Keratinocyte (primary cell): ENCODE results near the gene PCK1. TPM values are rescaled to one million over a fixed set of nuclear protein-coding genes. Genes with fewer than 3 reads are reported as not detected.

Experiments
- DNase-seq: peaks from one replicate; pipeline ENCODE4 v3.0.0-alpha.2; 2011; ENCODE audit warnings: low read depth, missing footprints, low spot score
- FAIRE-seq: peaks from 2 replicates; lab custom pipeline; 2011; peaks lifted over from hg19 to GRCh38; lab: Jason Lieb, UNC
- H2AFZ ChIP-seq: 2 replicates; pipeline ENCODE4 v1.6.0; 2012; ENCODE audit warnings: low read length, control low read depth, inconsistent platforms; ENCODE audit not compliant: control insufficient read depth
- H3K27ac ChIP-seq: 2 replicates; pipeline ENCODE4 v1.5.1; 2011; ENCODE audit warnings: low read length; ENCODE audit not compliant: control insufficient read depth, insufficient read depth
- H3K27me3 ChIP-seq: 3 replicates; pipeline ENCODE4 v1.6.0; 2011; ENCODE audit warnings: low read length; ENCODE audit not compliant: control insufficient read depth, insufficient read depth; ENCODE audit errors: extremely low read depth
- H3K36me3 ChIP-seq, 2 experiments: 2 replicates in 1 of 2; 3 replicates in 1 of 2; pipeline ENCODE4 v1.5.1; 2011; ENCODE audit warnings: low read length in 2 of 2, mild to moderate bottlenecking in 1 of 2; ENCODE audit not compliant: control insufficient read depth in 2 of 2, insufficient read depth in 2 of 2; ENCODE audit errors: extremely low read depth in 1 of 2
- H3K4me1 ChIP-seq: 3 replicates; pipeline ENCODE4 v1.5.1; 2011; ENCODE audit warnings: low read length; ENCODE audit not compliant: control insufficient read depth, insufficient read depth; ENCODE audit errors: extremely low read depth
- H3K4me2 ChIP-seq: 3 replicates; pipeline ENCODE4 v1.6.0; 2011; ENCODE audit warnings: low read depth, low read length; ENCODE audit not compliant: control insufficient read depth, insufficient read depth; ENCODE audit errors: extremely low read depth
- H3K4me3 ChIP-seq, 3 experiments: fragments of 200-600 bp in 1 of 3; sonication (generic) in 1 of 3; 2 replicates in 2 of 3; 3 replicates in 1 of 3; pipeline ENCODE4 v1.5.1; 2011 to 2016; ENCODE audit warnings: low read length in 3 of 3, mild to moderate bottlenecking in 3 of 3, control low read depth in 2 of 3, inconsistent platforms in 1 of 3, low read depth in 1 of 3, mixed read lengths in 1 of 3, mixed run types in 1 of 3, moderate library complexity in 1 of 3; ENCODE audit not compliant: control insufficient read depth in 2 of 3, insufficient read depth in 2 of 3; ENCODE audit errors: extremely low read depth in 1 of 3
- H3K79me2 ChIP-seq: 2 replicates; pipeline ENCODE4 v1.6.0; 2012; ENCODE audit warnings: low read length; ENCODE audit not compliant: control insufficient read depth, insufficient read depth
- H3K9ac ChIP-seq: 3 replicates; pipeline ENCODE4 v1.6.0; 2011; ENCODE audit warnings: low read length; ENCODE audit not compliant: control insufficient read depth, insufficient read depth; ENCODE audit errors: extremely low read depth
- H3K9me1 ChIP-seq: 3 replicates; pipeline ENCODE4 v1.6.0; 2011; ENCODE audit warnings: low read length; ENCODE audit not compliant: control insufficient read depth, insufficient read depth; ENCODE audit errors: extremely low read depth
- H3K9me3 ChIP-seq: 2 replicates; pipeline ENCODE4 v1.5.1; 2012; ENCODE audit warnings: low read depth, low read length; ENCODE audit not compliant: control insufficient read depth
- H4K20me1 ChIP-seq: 3 replicates; pipeline ENCODE4 v1.6.0; 2011; ENCODE audit warnings: low read length; ENCODE audit not compliant: control insufficient read depth, insufficient read depth; ENCODE audit errors: extremely low read depth
- EZH2 ChIP-seq: IDR thresholded peaks from one replicate; pipeline ENCODE4 v1.6.1; 2012; ENCODE audit warnings: inconsistent platforms, mild to moderate bottlenecking, low read length, moderate library complexity
- dilution Hi-C: fragments of 300-500 bp; cut with MboI; formaldehyde crosslinking; loops from one replicate; pipeline ENCODE4 v1.7.0; 2020; ENCODE audit warnings: low sequenced_read_pairs; ENCODE audit not compliant: extremely low pct_ligation_motif_present
- polyA plus RNA-seq, 5 experiments: library from polyadenylated mRNA; depleted of rRNA in 3 of 5; stranded (reverse) in 3 of 5; stranded (forward) in 1 of 5; unstranded in 1 of 5; fragments of >200 nt; gene quantifications; 1 replicate in 1 of 5; 2 replicates in 3 of 5; 3 replicates in 1 of 5; pipeline versions ENCODE4 v1.2.1 to v1.2.3, GENCODE V29; 2011 to 2012; ENCODE audit warnings: missing spikeins in 2 of 5, low read depth in 1 of 5, low replicate concordance in 1 of 5
- TF ChIP-seq, protein P1 (sequence below), 3 experiments: IDR thresholded peaks in 1 of 3; conservative IDR thresholded peaks in 1 of 3; optimal IDR thresholded peaks in 1 of 3; 2 replicates in 2 of 3; 3 replicates in 1 of 3; pipeline versions ENCODE3 to v1.5.1; 2011; ENCODE audit warnings: low read length in 3 of 3, mild to moderate bottlenecking in 3 of 3, moderate library complexity in 2 of 3, control low read depth in 1 of 3, inconsistent platforms in 1 of 3; ENCODE audit not compliant: insufficient read depth in 2 of 3; ENCODE audit errors: extremely low read depth in 1 of 3

PCK1 gene
- polyA plus RNA-seq, 1 donor (not counting 4 experiments of a cell fraction or from before 2014, with no cell fraction given): not detected

DNA sequence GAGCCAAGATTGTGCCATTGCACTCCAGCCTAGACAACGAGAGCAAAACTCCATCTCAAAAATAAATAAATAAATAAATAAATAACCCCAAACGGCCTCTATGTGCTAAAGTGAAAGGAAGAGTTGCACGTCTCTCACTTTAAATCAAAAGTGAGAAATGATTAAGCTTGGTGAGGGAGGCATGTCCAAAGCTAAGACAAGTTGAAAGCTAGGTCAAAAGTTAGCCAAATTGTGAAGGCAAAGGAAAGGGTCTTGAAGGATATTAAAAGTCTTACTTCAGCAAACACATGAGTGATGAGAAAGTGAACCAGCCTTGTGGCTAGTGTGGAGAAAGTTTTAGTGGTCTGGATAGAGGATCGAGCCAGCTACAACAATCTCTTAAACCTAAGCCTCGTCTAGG is 45.0 kb downstream of the PCK1 start:
- H3K27ac ChIP-seq: no peak overlapping the region
- H3K36me3 ChIP-seq: no peaks in the 10 kb centered on the region
- H3K9me1 ChIP-seq: no peaks in the 10 kb centered on the region
- no peak for FAIRE-seq
- H3K79me2 ChIP-seq: no peaks in the 10 kb centered on the region
- H3K9me3 ChIP-seq: no peaks in the 10 kb centered on the region
- dilution Hi-C loops: loop anchor here (25.0 kb wide), 1 partner anchor 581 kb away; no protein-coding TSS in a partner anchor
- H4K20me1 ChIP-seq: no peaks in the 10 kb centered on the region
- H3K4me3 ChIP-seq: no peak overlapping the region
- no peak overlapping the region for H3K4me2 ChIP-seq
- H3K9ac ChIP-seq: no peak overlapping the region
- no peak for DNase-seq
- peaks cover 2% of the 10 kb centered on the region for H3K4me1 ChIP-seq
- no peak for TF ChIP-seq EZH2
- TF ChIP-seq, protein P1, sequence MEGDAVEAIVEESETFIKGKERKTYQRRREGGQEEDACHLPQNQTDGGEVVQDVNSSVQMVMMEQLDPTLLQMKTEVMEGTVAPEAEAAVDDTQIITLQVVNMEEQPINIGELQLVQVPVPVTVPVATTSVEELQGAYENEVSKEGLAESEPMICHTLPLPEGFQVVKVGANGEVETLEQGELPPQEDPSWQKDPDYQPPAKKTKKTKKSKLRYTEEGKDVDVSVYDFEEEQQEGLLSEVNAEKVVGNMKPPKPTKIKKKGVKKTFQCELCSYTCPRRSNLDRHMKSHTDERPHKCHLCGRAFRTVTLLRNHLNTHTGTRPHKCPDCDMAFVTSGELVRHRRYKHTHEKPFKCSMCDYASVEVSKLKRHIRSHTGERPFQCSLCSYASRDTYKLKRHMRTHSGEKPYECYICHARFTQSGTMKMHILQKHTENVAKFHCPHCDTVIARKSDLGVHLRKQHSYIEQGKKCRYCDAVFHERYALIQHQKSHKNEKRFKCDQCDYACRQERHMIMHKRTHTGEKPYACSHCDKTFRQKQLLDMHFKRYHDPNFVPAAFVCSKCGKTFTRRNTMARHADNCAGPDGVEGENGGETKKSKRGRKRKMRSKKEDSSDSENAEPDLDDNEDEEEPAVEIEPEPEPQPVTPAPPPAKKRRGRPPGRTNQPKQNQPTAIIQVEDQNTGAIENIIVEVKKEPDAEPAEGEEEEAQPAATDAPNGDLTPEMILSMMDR (optimal IDR thresholded peaks at IDR 0.05 in 1 of 3, IDR thresholded peaks at IDR 0.05 in 1 of 3, conservative IDR thresholded peaks at IDR 0.05 in 1 of 3; ENCODE audit: extremely low read depth in 1 of 3, insufficient read depth in 2 of 3, low read length in 3 of 3): no peak
- no peak overlapping the region for H2AFZ ChIP-seq
- peaks cover 43% of the 10 kb centered on the region for H3K27me3 ChIP-seq

DNA sequence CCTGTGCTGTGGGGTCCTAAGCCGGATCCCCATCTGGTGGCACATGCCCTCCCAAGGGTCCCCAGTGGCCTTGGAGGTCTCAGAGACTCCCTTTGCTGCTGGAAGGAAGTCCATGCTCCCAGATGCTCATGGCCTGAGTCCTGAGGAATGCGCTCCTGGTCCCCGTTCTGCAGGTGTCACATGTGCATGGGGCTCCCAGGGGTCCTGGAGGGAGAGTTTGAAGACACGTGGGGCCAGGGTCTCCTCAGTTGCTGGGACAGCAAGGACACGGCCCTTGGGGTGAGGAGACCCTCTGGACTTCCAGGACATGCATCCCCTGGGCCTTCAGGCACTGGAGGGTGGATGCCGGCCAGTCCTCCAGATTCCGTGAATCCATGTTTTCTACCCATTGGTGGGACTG is 47.6 kb downstream of the PCK1 start:
- Histone ChIP-seq H3K4me3 (no peak overlapping the region), H3K4me2 (no peak overlapping the region), H3K79me2 (no peaks in the 10 kb centered on the region), H3K27me3 (peaks cover 56% of the 10 kb centered on the region), H3K9me1 (no peaks in the 10 kb centered on the region), H4K20me1 (peaks cover 2% of the 10 kb centered on the region), H3K27ac (no peak overlapping the region), H3K36me3 (no peaks in the 10 kb centered on the region), H3K9me3 (no peaks in the 10 kb centered on the region), H3K9ac (no peak overlapping the region), H2AFZ (no peak overlapping the region), H3K4me1 (no peaks in the 10 kb centered on the region)
- TF ChIP-seq EZH2: no peak
- TF ChIP-seq, protein P1 (optimal IDR thresholded peaks at IDR 0.05 in 1 of 3, IDR thresholded peaks at IDR 0.05 in 1 of 3, conservative IDR thresholded peaks at IDR 0.05 in 1 of 3; ENCODE audit: extremely low read depth in 1 of 3, insufficient read depth in 2 of 3, low read length in 3 of 3): no peak
- dilution Hi-C loops: loop anchor here (25.0 kb wide), 1 partner anchor 579 kb away; no protein-coding TSS in a partner anchor
- FAIRE-seq (no peak), DNase-seq (no peak)
